HepG2 (cell line): ENCODE measurements around the gene NT5DC1. TPM values are rescaled to one million over a fixed set of nuclear protein-coding genes. Genes with fewer than 3 reads are reported as not detected.

Experiments used
- ATAC-seq: fragments of 200-7000 bp; cut with Tn5 transposase; 3 replicates; pipeline ENCODE4 v1.9.1; 2020; ENCODE audit warnings: mild to moderate bottlenecking, moderate library complexity
- BruUV-seq: library from RNA; stranded (reverse); fragments of 400-500 nt; replicated peaks from 2 replicates; lab custom pipeline; 2021; lab: Mats Ljungman, UMichigan
- CTCF ChIA-PET: fragments of 300-600 bp; formaldehyde crosslinking; extraction: SDS; loops from one replicate; lab custom pipeline; 2021; ENCODE audit warnings: low total read pairs, inconsistent platforms, low intra/inter-chr PET ratio; lab: Yijun Ruan, JAX
- POLR2A ChIA-PET: fragments of 350-600 bp; sonication (Branson Sonifier 250); formaldehyde crosslinking; loops from one replicate; lab custom pipeline; 2020; ENCODE audit warnings: antibody characterized with exemption, inconsistent platforms; lab: Yijun Ruan, JAX
- DNase-seq: peaks from one replicate; pipeline ENCODE4 v3.0.0-alpha.2; 2015; ENCODE audit warnings: low spot score
- FAIRE-seq: peaks from 3 replicates; lab custom pipeline; 2011; peaks lifted over from hg19 to GRCh38; lab: Jason Lieb, UNC
- H2AFZ ChIP-seq: one replicate; pipeline ENCODE4 v1.6.1; 2011; ENCODE audit warnings: low read length, inconsistent platforms
- H3K27ac ChIP-seq: fragments of 300-600 bp; 3 replicates; pipeline ENCODE4 v1.8.0; 2011; ENCODE audit warnings: mixed run types, mild to moderate bottlenecking, mixed read lengths, low read length, inconsistent platforms; ENCODE audit not compliant: insufficient read depth; ENCODE audit errors: extremely low read length
- H3K27me3 ChIP-seq, 2 experiments: fragments of 200-600 bp in 1 of 2; 2 replicates in 1 of 2; 3 replicates in 1 of 2; pipeline versions ENCODE4 v1.6.0 to v1.8.0; 2011; ENCODE audit warnings: low read length in 2 of 2, mild to moderate bottlenecking in 2 of 2, moderate library complexity in 2 of 2, inconsistent platforms in 1 of 2; ENCODE audit not compliant: insufficient read depth in 2 of 2, control insufficient read depth in 1 of 2
- H3K36me3 ChIP-seq, 2 experiments: fragments of 200-600 bp in 1 of 2; replicated peaks in 1 of 2; 2 replicates in 1 of 2; 3 replicates in 1 of 2; pipeline versions ENCODE4 v1.5.1 to v1.8.0; 2011; ENCODE audit warnings: low read length in 2 of 2, inconsistent platforms in 1 of 2; ENCODE audit not compliant: insufficient read depth in 2 of 2, control insufficient read depth in 1 of 2
- H3K4me1 ChIP-seq: 2 replicates; pipeline ENCODE4 v1.5.1; 2012; ENCODE audit warnings: low read length, inconsistent platforms; ENCODE audit not compliant: insufficient read depth
- H3K4me2 ChIP-seq: 2 replicates; pipeline ENCODE4 v1.6.0; 2011; ENCODE audit warnings: low read depth, low read length, inconsistent platforms
- H3K4me3 ChIP-seq, 3 experiments: fragments of 200-600 bp in 1 of 3; sonication (generic), shearing (Covaris generic) in 1 of 3; replicated peaks in 1 of 3; 2 replicates each; pipeline ENCODE4 v1.5.1; 2011 to 2016; ENCODE audit warnings: low read length in 3 of 3, inconsistent platforms in 2 of 3, low read depth in 2 of 3, mild to moderate bottlenecking in 2 of 3, control low read depth in 1 of 3, mixed read lengths in 1 of 3; ENCODE audit not compliant: insufficient read depth in 1 of 3
- H3K79me2 ChIP-seq: one replicate; pipeline ENCODE4 v1.6.1; 2011; ENCODE audit warnings: low read length, inconsistent platforms; ENCODE audit not compliant: insufficient read depth
- H3K9ac ChIP-seq: 2 replicates; pipeline ENCODE4 v1.6.0; 2011; ENCODE audit warnings: mild to moderate bottlenecking, low read depth, low read length, inconsistent platforms; ENCODE audit not compliant: insufficient read depth
- H3K9me3 ChIP-seq: 2 replicates; pipeline ENCODE4 v1.5.1; 2012; ENCODE audit warnings: mild to moderate bottlenecking, low read length
- H4K20me1 ChIP-seq: 2 replicates; pipeline ENCODE4 v1.6.0; 2011; ENCODE audit warnings: inconsistent platforms, mild to moderate bottlenecking, low read length, moderate library complexity; ENCODE audit not compliant: insufficient read depth
- ATM ChIP-seq: fragments of 450-650 bp; IDR thresholded peaks from 2 replicates; pipeline ENCODE4 v1.7.1; 2017; ENCODE audit warnings: mild to moderate bottlenecking, borderline replicate concordance
- ATRX ChIP-seq: sonication (generic); formaldehyde crosslinking; IDR thresholded peaks from 2 replicates; pipeline ENCODE4 v1.4.0; 2020; ENCODE audit warnings: missing genetic modification reagents, borderline replicate concordance
- CC2D1A ChIP-seq: sonication (generic); formaldehyde crosslinking; IDR thresholded peaks from 2 replicates; pipeline ENCODE4 v1.8.1; 2023; ENCODE audit warnings: mild to moderate bottlenecking, missing genetic modification reagents
- HDAC6 ChIP-seq: fragments of 200-600 bp; sonication (generic); IDR thresholded peaks from 2 replicates; pipeline ENCODE4 v1.7.0; 2017; ENCODE audit warnings: mild to moderate bottlenecking, antibody characterized with exemption, low read length, low read depth
- NCOA5 ChIP-seq: sonication (generic); formaldehyde crosslinking; IDR thresholded peaks from 2 replicates; pipeline ENCODE4 v1.4.0; 2020; ENCODE audit warnings: missing genetic modification reagents
- NFE2L1 ChIP-seq: sonication (generic); formaldehyde crosslinking; IDR thresholded peaks from 2 replicates; pipeline ENCODE4 v1.4.0; 2020; ENCODE audit warnings: missing genetic modification reagents, mild to moderate bottlenecking, borderline replicate concordance
- RFX3 ChIP-seq: IDR thresholded peaks from 2 replicates; pipeline ENCODE4 v1.6.1; 2016; ENCODE audit warnings: missing biosample characterization, missing genetic modification reagents
- THAP7 ChIP-seq: sonication (generic); formaldehyde crosslinking; IDR thresholded peaks from 2 replicates; pipeline ENCODE4 v1.8.1; 2023; ENCODE audit warnings: mild to moderate bottlenecking, missing genetic modification reagents
- ZNF20 ChIP-seq: sonication (generic); formaldehyde crosslinking; IDR thresholded peaks from 2 replicates; pipeline ENCODE4 v1.4.0; 2020; ENCODE audit warnings: mild to moderate bottlenecking, moderate library complexity, missing genetic modification reagents
- ZNF264 ChIP-seq: sonication (generic); formaldehyde crosslinking; IDR thresholded peaks from 2 replicates; pipeline ENCODE4 v1.4.0; 2020; ENCODE audit warnings: missing genetic modification reagents
- ZNF781 ChIP-seq: sonication (generic); formaldehyde crosslinking; IDR thresholded peaks from 2 replicates; pipeline ENCODE4 v1.5.1; 2020; ENCODE audit warnings: borderline replicate concordance, mild to moderate bottlenecking, missing genetic modification reagents; ENCODE audit errors: not compliant biosample characterization
- ZNF883 ChIP-seq: sonication (generic); formaldehyde crosslinking; IDR thresholded peaks from 2 replicates; pipeline ENCODE4 v1.5.1; 2020; ENCODE audit warnings: mild to moderate bottlenecking, missing genetic modification reagents; ENCODE audit errors: not compliant biosample characterization
- WGBS: methylation state at CpG from one replicate; pipeline ENCODE4 v1.1.6; 2017; ENCODE audit warnings: low lambda C conversion rate; 5-methylcytosine and 5-hydroxymethylcytosine counted together
- in situ Hi-C: cut with HindIII; loops from 2 replicates; pipeline ENCODE4 v1.10.0; 2017; ENCODE audit warnings: low pct_unique_long_range_greater_than_20kb; ENCODE audit not compliant: extremely low pct_ligation_motif_present
- intact Hi-C: fragments of 100-400 bp; cut with micrococcal nuclease; formaldehyde crosslinking; loops from one replicate; pipeline ENCODE4 v1.10.0; 2022; ENCODE audit not compliant: unreplicated experiment
- polyA plus RNA-seq, 8 experiments: library from polyadenylated mRNA; depleted of rRNA in 3 of 8; stranded (reverse) in 7 of 8; unstranded in 1 of 8; fragments of >200 nt; fragmentation: Illumina TruSeq in 4 of 8; extraction: Trizol in 4 of 8; gene quantifications; 2 replicates each; pipeline versions ENCODE4 v1.2.1 to v1.2.3, GENCODE V29; 2011 to 2016; ENCODE audit warnings: low read depth in 4 of 8, missing spikeins in 1 of 8, mixed read lengths in 1 of 8; ENCODE audit not compliant: insufficient read depth in 1 of 8
- total RNA-seq, 5 experiments: library from RNA; depleted of rRNA; stranded (reverse); fragments of >200 nt; fragmentation: Illumina TruSeq; extraction: Trizol; gene quantifications; 2 replicates each; pipeline ENCODE4 v1.2.3, GENCODE V29; 2016; ENCODE audit warnings: low read depth in 1 of 5

The NT5DC1 gene
- total and polyA plus RNA-seq, 2 of the 13 experiments (the other 11 are each of a cell fraction or from before 2014, with no cell fraction given) = 27.0 to 56.1 TPM

- POLR2A ChIA-PET = no interaction called here
- in situ Hi-C loops = no loop called here
- CTCF ChIA-PET = no interaction called here
- Histone ChIP-seq H3K27me3 (no peaks in the 10 kb centered on the region), H3K4me2 (no peak overlapping the region), H3K4me1 (no peaks in the 10 kb centered on the region), H3K27ac (no peak overlapping the region), H3K9me3 (no peaks in the 10 kb centered on the region), H3K79me2 (no peaks in the 10 kb centered on the region), H2AFZ (no peak overlapping the region), H4K20me1 (no peaks in the 10 kb centered on the region), H3K9ac (no peak overlapping the region), H3K4me3 (no peak overlapping the region), H3K36me3 (no peaks in the 10 kb centered on the region)
- FAIRE-seq (no peak), ATAC-seq (no peak), DNase-seq (no peak)
- WGBS = 97% methylated on average over 2 of the region's 2 CpGs
- intact Hi-C loops = no loop called here
- no TSS peak for BruUV-seq
- TF ChIP-seq THAP7 (CRISPR knock-in tag) = no peak
- no peak for TF ChIP-seq ATRX (CRISPR knock-in tag)
- TF ChIP-seq NCOA5 = no peak
- TF ChIP-seq RFX3 (CRISPR knock-in tag) = no peak
- no peak for TF ChIP-seq ZNF781 (CRISPR knock-in tag)
Measured at GRCh38 chr6:116090251-116090650, 10.4 kb upstream of the NT5DC1 start.

GRCh38 chr6:116094041-116094440 lies 6.6 kb upstream of the NT5DC1 start:
- H3K4me1 ChIP-seq = peaks cover 6% of the 10 kb centered on the region
- no peaks in the 10 kb centered on the region for H3K79me2 ChIP-seq
- H3K27me3 ChIP-seq = no peaks in the 10 kb centered on the region
- no peaks in the 10 kb centered on the region for H4K20me1 ChIP-seq
- ChIA-PET CTCF (no interaction called here), POLR2A (interaction anchor here (0.9 kb wide), 1 partner anchor 34 kb away, joined by 3 read pairs; the partner anchor contains the start of gene FRK)
- 65% methylated on average over 7 of the region's 7 CpGs for WGBS
- ATAC-seq = no peak
- DNase-seq = no peak
- H3K27ac ChIP-seq = no peak overlapping the region
- H3K36me3 ChIP-seq = no peaks in the 10 kb centered on the region
- H2AFZ ChIP-seq = no peak overlapping the region
- H3K4me2 ChIP-seq = no peak overlapping the region
- no TSS peak for BruUV-seq
- FAIRE-seq = no peak
- peaks cover 15% of the 10 kb centered on the region for H3K9me3 ChIP-seq
- no peak overlapping the region for H3K4me3 ChIP-seq
- in situ Hi-C loops = no loop called here
- intact Hi-C loops = no loop called here
- no peak overlapping the region for H3K9ac ChIP-seq
- TF ChIP-seq NFE2L1 (CRISPR knock-in tag) (no peak), ZNF883 (CRISPR knock-in tag) (no peak), ATM (no peak), CC2D1A (CRISPR knock-in tag) (no peak), ZNF20 (CRISPR knock-in tag) (no peak), ZNF264 (CRISPR knock-in tag) (no peak), HDAC6 (no peak)
